Panc1 (cell line): ENCODE data around the gene UPF2.

ENCODE experiments used
- CTCF ChIP-seq: fragments of 450-650 bp; IDR thresholded peaks from 2 replicates; pipeline ENCODE4 v1.5.1; 2017; ENCODE audit warnings: mild to moderate bottlenecking
- POLR2AphosphoS5 ChIP-seq: IDR thresholded peaks from 2 replicates; pipeline ENCODE4 v1.6.1; 2012; ENCODE audit warnings: mild to moderate bottlenecking, low read depth, low read length, moderate library complexity
- SIN3A ChIP-seq: IDR thresholded peaks from 2 replicates; pipeline ENCODE4 v1.6.1; 2012; ENCODE audit warnings: low read depth, mild to moderate bottlenecking, low read length, moderate library complexity, borderline replicate concordance; ENCODE audit not compliant: insufficient read depth

- TF ChIP-seq CTCF (no peak), POLR2AphosphoS5 (no peak), SIN3A (no peak)
Observed at GRCh38 chr10:12041766-12042408, 722 bp downstream of the UPF2 start.
